Suppressor macrophage treated with lipopolysaccharide for 4 hours (primary cell): ENCODE results near the gene ZNF35.

ENCODE experiments used
- DNase-seq: peaks from one replicate; pipeline ENCODE4 v3.0.0-alpha.2; 2020

ZNF35 gene

DNA sequence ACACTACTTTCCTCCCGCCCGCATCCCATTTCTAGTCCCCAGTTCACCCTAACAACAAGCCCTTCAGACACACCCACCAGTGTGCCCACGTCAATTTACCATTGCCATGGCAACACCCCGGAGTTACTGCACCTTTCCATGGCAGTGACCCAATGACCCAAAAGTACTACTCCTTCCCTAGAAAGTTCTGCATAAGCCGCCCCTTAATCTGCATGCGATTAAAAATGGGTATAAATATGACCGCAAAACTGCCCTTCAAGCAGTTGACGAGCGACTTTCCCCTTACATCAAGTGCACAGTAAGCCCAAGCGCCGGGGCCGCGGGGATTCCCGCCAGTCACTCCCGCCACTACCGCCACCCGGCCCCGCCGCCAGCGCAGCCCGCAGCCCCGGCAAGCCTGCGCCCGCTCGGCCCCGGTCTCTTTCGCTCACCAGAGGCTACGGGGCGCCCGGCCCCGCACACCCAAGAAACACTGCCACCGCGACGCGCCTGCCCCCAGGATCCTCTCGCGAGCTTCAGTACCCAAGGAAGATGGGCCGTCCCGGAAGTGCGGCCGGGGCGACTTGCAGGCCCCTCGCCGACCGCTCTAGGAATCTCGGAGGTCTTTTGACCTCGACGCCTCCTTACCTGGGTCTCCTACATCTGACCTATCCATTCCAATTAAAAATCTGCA is 36.7 kb downstream of the ZNF35 start:
- DNase-seq = peak; percentile 25

DNA sequence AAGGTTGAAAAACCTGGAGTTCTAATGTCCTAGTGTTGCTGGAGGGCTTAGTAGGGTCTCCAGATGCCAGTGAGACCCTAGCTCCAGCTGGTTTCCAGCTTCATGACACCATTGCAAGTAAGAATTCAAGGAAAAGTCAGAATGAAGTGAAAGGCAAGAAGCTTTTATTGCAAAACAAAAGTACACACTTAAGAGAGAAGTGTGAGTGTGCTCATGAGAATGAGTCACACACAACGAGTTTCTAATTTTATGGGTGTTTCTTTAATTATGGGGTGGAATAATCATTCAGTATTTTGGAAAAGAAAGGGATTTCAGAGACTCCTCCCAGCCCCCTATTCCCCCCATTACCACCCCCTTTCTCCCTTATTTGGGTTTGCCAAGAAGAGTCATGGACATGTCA is 39.4 kb downstream of the ZNF35 start:
- DNase-seq = no peak
